ENCODE data around the gene RIPOR3. TPM values are rescaled to one million over a fixed set of nuclear protein-coding genes. Genes with fewer than 3 reads are reported as not detected.

RIPOR3 gene
- total and polyA plus RNA-seq, 2 experiments from 2014 or later: 3.0 to 4.8 TPM

- peaks cover 42% of the 10 kb centered on the region for H3K4me1 ChIP-seq (ENCODE audit: low read depth)
- H3K4me3 ChIP-seq: no peak overlapping the region
- H3K9me3 ChIP-seq (ENCODE audit: low read depth): no peaks in the 10 kb centered on the region
- no peaks in the 10 kb centered on the region for H3K36me3 ChIP-seq
- TF ChIP-seq CTCF (IDR thresholded peaks at IDR 0.05; ENCODE audit: low read depth, low read length): no peak
- DNase-seq (ENCODE audit: low read depth in 1 of 2, low spot score in 1 of 2): no peak
- H3K27ac ChIP-seq: no peak overlapping the region
- H3K27me3 ChIP-seq: no peaks in the 10 kb centered on the region
Measured at GRCh38 chr20:50722424-50723155, 31.2 kb upstream of the RIPOR3 start.

GRCh38 chr20:50721881-50722281, 30.5 kb upstream of the RIPOR3 start:
- peaks cover 34% of the 10 kb centered on the region for H3K4me1 ChIP-seq (ENCODE audit: low read depth)
- no peak for DNase-seq (ENCODE audit: low read depth in 1 of 2, low spot score in 1 of 2)
- no peaks in the 10 kb centered on the region for H3K27me3 ChIP-seq
- TF ChIP-seq CTCF (IDR thresholded peaks at IDR 0.05; ENCODE audit: low read depth, low read length): no peak
- no peak overlapping the region for H3K4me3 ChIP-seq
- no peaks in the 10 kb centered on the region for H3K36me3 ChIP-seq
- no peak overlapping the region for H3K27ac ChIP-seq
- no peaks in the 10 kb centered on the region for H3K9me3 ChIP-seq (ENCODE audit: low read depth)

- H3K4me3 ChIP-seq: no peak overlapping the region
- H3K27ac ChIP-seq: no peak overlapping the region
- no peaks in the 10 kb centered on the region for H3K27me3 ChIP-seq
- H3K36me3 ChIP-seq: no peaks in the 10 kb centered on the region
- DNase-seq (ENCODE audit: low read depth in 1 of 2, low spot score in 1 of 2): no peak
- H3K9me3 ChIP-seq (ENCODE audit: low read depth): no peaks in the 10 kb centered on the region
- no peak for TF ChIP-seq CTCF (IDR thresholded peaks at IDR 0.05; ENCODE audit: low read depth, low read length)
- H3K4me1 ChIP-seq (ENCODE audit: low read depth): peaks cover 27% of the 10 kb centered on the region
Measured at GRCh38 chr20:50720582-50720981, 29.2 kb upstream of the RIPOR3 start.

GRCh38 chr20:50720026-50720425, 28.7 kb upstream of the RIPOR3 start:
- Histone ChIP-seq H3K9me3 (ENCODE audit: low read depth) (no peaks in the 10 kb centered on the region), H3K27ac (no peak overlapping the region), H3K4me3 (no peak overlapping the region), H3K27me3 (no peaks in the 10 kb centered on the region), H3K4me1 (ENCODE audit: low read depth) (peaks cover 22% of the 10 kb centered on the region), H3K36me3 (no peaks in the 10 kb centered on the region)
- no peak for DNase-seq (ENCODE audit: low read depth in 1 of 2, low spot score in 1 of 2)
- TF ChIP-seq CTCF (IDR thresholded peaks at IDR 0.05; ENCODE audit: low read depth, low read length): no peak

GRCh38 chr20:50719328-50719727, 28.0 kb upstream of the RIPOR3 start:
- Histone ChIP-seq H3K27ac (no peak overlapping the region), H3K4me3 (no peak overlapping the region), H3K4me1 (ENCODE audit: low read depth) (peaks cover 15% of the 10 kb centered on the region), H3K36me3 (no peaks in the 10 kb centered on the region), H3K27me3 (no peaks in the 10 kb centered on the region), H3K9me3 (ENCODE audit: low read depth) (no peaks in the 10 kb centered on the region)
- no peak for DNase-seq (ENCODE audit: low read depth in 1 of 2, low spot score in 1 of 2)
- no peak for TF ChIP-seq CTCF (IDR thresholded peaks at IDR 0.05; ENCODE audit: low read depth, low read length)

Data from cardiac muscle cell (in vitro differentiated cells and primary cell).